AG09309 (cell line): Measurements from ENCODE around the gene ZNF267.

Source experiments
- DNase-seq: peaks from one replicate; pipeline ENCODE4 v3.0.0-alpha.2; 2010; ENCODE audit warnings: low read depth
- H3K4me3 ChIP-seq: 2 replicates; pipeline ENCODE4 v1.5.1; 2011; ENCODE audit warnings: mild to moderate bottlenecking, low read depth, low read length, moderate library complexity; ENCODE audit not compliant: control insufficient read depth
- TF ChIP-seq, protein P1 (sequence below): IDR thresholded peaks from 2 replicates; pipeline ENCODE4 v1.5.1; 2011; ENCODE audit warnings: mild to moderate bottlenecking, low read depth, low read length, inconsistent platforms; ENCODE audit not compliant: insufficient read depth, control insufficient read depth; ENCODE audit errors: missing control alignments

Gene ZNF267

DNA sequence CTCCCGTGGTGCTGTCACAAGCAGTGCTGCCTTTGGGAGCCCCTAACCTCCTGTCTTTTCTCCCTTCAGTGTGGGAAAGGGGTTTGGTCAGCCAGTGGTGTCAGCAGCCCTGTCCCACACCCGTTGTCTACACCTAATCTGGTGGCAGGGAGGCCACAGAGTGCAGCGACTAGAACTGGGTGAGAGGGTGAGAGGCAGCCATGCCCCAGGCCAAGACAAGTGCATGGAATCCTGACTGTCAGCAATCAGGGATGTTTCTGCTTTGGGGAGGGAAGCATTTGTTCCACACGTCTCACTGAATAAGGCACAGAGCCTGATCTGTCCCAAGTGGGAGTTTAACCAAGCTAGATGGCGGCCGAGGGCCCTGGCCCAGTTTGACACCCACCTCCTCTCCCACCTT is 1.4 kb upstream of the ZNF267 start:
- DNase-seq, result no peak
- H3K4me3 ChIP-seq, result no peak overlapping the region
- TF ChIP-seq, protein P1, sequence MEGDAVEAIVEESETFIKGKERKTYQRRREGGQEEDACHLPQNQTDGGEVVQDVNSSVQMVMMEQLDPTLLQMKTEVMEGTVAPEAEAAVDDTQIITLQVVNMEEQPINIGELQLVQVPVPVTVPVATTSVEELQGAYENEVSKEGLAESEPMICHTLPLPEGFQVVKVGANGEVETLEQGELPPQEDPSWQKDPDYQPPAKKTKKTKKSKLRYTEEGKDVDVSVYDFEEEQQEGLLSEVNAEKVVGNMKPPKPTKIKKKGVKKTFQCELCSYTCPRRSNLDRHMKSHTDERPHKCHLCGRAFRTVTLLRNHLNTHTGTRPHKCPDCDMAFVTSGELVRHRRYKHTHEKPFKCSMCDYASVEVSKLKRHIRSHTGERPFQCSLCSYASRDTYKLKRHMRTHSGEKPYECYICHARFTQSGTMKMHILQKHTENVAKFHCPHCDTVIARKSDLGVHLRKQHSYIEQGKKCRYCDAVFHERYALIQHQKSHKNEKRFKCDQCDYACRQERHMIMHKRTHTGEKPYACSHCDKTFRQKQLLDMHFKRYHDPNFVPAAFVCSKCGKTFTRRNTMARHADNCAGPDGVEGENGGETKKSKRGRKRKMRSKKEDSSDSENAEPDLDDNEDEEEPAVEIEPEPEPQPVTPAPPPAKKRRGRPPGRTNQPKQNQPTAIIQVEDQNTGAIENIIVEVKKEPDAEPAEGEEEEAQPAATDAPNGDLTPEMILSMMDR, result no peak

GRCh38 chr16:31874366-31875111 is 932 bp downstream of the ZNF267 start:
- no peak for DNase-seq
- TF ChIP-seq, protein P1, result no peak
- peak overlapping the region; percentile 92 for H3K4me3 ChIP-seq

- peak overlapping the region; percentile 92 for H3K4me3 ChIP-seq
Observed at GRCh38 chr16:31875112-31875803, 1.7 kb downstream of the ZNF267 start.

DNA sequence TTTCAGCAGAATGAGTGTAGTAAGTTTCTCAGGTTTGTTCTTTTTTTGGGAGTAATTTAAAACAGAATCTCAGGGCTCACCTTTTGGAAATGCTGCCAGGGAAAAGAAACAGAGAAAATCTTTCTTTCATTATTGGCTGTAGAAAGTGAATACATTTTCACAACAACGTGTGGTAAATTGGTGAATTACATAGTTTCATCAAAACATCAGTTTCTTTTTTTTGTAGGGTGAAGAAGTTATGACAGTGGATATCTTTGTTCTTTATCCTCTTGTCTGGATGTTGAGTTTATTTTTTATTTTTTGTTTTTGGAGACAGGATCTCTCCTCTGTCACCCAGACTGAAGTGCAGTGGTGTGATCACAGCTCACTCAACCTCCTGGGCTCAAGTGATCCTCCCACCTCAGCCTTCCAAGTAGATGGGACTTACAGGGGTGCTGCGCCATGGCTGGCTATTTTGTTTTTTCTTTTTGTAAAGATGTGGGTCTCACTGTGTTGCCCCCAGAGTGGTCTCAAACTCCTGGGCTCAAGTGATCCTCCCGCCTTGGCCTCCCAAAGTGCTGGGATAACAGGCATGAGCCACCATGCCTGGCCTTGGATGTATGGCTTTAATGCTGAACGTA is 2.4 kb downstream of the ZNF267 start:
- H3K4me3 ChIP-seq, result no peak overlapping the region
- TF ChIP-seq, protein P1, result no peak
- no peak for DNase-seq

More at GRCh38 chr16:31875112-31875803, 1.7 kb downstream of the ZNF267 start:
- DNase-seq, result no peak
- TF ChIP-seq, protein P1, result no peak

DNA sequence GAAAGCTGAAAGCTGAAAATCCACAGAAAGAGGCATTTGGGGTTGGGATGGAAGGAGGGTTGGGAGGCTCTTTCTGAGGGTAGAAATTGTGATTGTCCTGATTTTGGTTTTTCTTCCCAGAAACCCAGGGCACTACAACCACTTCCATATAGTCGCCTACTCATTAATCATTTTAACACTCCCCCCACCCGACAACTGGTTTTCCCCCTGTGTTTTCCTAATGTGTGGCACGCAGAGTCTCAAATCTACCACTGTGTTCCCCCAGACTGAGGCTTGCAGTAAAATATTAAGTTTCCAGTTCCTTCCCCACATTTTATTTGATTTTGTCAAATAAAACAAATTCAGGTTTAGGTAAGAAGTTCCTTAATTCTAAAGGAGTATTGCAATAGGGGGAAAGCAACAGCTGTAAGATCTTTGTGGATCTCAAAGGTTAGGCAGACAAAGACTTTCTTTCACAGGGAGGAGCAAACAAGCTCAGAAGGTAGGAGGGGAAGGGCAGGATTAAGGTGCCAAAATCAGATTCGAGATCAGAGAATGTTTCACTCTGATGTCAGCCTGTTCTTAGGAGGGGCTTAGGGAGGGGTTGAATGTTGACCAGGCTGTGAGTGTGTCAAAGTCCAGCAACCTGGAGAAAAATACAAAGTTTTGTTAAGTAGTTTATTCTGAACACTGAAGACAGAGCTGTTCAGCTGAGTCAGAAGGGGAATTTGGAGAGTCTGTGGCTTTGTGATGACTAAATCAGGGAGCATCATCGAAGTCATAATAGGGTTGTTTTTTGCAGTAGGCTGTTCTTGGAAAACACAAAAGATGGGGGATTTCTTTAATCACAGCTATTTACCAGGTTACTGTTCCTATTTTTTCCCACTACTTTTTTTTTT is 3.6 kb downstream of the ZNF267 start:
- TF ChIP-seq, protein P1, result no peak
- DNase-seq, result peak; percentile 53
- no peak overlapping the region; the same call in 1 of the 2 replicates for H3K4me3 ChIP-seq
